Skin epidermis (tissue), 12 donors: ENCODE results near the gene PRR36.

Source experiments
- H3K27ac ChIP-seq, 21 experiments: fragments of 200-600 bp; sonication (generic) in 11 of 21; one replicate each; pipeline ENCODE4 v1.5.0; 2020; ENCODE audit warnings: mild to moderate bottlenecking in 3 of 21, inconsistent platforms in 2 of 21, moderate library complexity in 2 of 21
- H3K4me3 ChIP-seq, 7 experiments: fragments of 200-600 bp; sonication (generic) in 2 of 7; one replicate each; pipeline ENCODE4 v1.5.0; 2020; ENCODE audit warnings: inconsistent platforms in 2 of 7, mild to moderate bottlenecking in 2 of 7, moderate library complexity in 1 of 7

The PRR36 gene

DNA sequence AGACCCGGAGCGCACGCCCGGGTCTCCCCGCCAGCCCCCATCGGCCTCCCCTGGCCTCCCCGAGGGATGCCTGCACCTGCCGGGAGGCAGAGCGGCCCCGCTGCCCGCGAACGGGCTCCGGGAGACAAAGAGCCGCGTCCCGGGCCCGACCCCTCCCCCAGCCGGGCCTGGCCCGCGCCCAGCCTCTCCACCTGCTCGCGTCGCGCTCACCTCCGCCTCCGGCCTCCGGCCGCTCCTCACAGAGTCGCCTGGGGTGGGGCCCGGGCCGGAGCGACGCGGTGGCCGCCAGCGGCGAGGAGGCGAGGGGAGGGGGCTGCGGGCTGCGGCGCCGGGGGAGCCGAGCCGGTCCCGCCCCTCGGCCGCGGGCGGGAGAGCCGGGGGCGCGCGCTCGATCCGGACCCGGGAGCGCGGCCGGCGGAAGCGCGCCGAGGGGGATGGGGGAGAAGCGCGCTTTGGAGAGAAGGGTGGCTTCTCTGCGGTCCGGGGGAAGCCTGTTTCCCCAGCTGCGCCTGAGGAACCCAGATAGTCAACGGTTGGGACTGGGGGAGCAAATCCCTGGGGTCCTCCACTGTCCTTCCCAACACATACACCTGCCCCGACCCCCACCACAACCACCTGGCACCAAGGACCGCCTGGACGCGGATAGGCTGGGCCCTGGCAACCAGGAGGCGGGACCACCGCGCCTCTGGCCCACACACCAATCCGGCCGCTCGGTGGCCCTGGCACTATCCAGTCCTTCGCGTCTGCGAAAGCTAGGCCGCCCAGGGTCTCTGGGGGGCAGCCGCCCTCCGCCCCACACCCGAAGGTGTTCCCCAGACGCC is at the start of gene PRR36:
Gene PRR36, minus strand, starts transcription at position 315 of the 821 bp plus-strand sequence. CDS start 701 bp downstream, outside the sequence.
- H3K4me3 ChIP-seq, result peak within 1 kb of the TSS in 4 of 7 experiments; percentile 0 to 37 (median 20)

DNA sequence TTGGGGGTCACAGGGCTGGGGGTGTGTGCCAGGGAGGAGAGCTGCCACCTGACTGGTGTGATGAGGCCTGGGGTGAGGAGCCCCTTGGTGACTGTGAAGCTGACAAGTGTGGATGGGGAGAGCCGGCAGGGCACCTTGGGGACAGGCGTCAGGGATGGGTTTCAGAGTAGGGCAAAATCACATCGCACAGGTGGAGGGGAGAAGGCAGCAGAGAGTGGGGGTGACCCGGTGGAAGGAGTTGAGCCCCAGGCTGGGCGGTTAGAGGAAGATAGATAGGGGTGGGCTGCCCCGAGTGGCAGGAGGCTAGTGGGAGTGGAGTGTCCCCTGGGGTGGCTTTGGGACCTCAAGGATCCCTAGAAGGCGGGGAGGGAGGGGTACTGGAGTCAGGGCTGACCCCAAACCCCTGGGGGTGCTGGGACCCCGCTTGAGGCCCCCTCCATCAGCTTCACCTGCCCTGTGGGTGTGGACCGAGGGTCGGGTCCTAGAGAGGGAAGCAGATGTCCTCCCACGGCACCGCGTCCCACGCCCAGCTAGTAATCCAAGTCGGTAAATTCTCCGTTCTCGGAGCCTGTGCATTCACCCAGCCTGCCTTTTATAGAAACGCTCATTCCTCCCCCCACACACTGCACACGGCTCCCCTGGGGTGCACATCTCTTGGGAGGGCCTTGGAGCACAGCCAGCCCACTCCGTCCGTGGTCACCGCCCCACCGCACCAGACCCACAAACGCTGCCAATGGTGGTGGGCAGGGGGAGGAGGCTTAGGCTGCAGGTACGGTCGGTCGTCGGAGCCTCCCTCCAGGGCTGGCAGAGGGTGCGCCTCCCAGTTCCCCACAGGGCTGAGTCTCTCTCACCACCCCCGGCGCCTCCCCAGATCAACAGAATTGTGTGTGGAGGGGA is 49.4 kb upstream of the PRR36 start:
- no peak overlapping the region for H3K27ac ChIP-seq
- H3K4me3 ChIP-seq, result no peak overlapping the region

More for the DNA sequence above, at the start of gene PRR36:
- H3K27ac ChIP-seq, result no peak within 1 kb of the TSS

DNA sequence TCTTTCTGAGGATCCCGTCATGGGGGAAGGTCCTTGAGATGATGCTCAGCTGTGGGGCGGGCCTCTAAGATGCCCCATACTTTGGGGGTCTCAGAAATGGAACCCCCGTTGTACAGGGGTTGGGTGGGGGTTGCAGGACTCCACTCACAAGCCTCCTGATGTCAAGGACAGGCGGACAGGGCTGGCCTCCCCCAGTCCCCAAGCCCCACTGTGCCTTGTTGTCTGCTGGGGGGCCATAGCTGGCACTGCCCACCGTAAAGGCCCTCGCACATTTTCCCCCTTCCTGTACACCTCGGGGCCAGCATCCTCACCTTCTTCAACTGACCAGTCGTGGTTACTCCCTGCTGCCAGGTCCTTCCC is 48.6 kb upstream of the PRR36 start:
- Histone ChIP-seq H3K4me3 (no peak overlapping the region), H3K27ac (no peak overlapping the region)

DNA sequence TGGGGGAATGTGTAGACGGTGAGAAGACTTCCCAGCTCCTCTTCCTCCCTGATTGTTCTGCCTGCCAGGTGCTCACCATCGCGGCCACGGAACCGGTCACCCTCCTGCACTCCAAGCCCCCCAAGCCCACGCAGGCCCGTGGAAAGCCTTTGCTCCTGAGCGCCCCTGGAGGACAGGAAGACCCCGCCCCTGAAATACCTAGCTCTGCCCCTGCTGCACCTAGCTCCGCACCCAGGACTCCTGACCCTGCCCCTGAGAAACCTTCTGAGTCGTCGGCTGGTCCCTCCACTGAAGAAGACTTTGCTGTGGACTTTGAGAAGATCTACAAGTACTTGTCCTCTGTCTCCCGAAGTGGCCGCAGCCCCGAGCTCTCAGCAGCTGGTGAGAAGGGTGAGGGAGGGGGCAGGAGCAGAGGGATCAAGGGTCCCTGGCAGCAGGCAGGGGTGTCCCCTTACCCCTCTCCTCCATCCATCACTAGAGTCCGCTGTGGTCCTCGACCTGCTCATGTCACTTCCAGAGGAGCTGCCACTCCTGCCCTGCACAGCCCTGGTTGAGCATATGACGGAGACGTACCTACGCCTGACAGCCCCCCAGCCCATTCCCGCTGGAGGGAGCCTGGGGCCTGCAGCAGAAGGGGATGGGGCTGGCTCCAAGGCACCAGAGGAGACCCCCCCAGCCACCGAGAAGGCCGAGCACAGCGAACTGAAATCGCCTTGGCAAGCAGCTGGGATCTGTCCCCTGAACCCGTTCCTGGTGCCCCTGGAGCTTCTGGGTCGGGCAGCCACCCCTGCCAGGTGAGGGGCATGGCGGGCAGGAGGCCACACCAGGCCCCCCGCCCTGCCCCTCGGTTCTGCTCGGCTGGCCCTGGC is 48.0 kb upstream of the PRR36 start:
- peak overlapping the region in 7 of 21 experiments; percentile 66 to 88 (median 81) for H3K27ac ChIP-seq
- peak overlapping the region in 1 of 7 experiments; percentile 44 for H3K4me3 ChIP-seq

DNA sequence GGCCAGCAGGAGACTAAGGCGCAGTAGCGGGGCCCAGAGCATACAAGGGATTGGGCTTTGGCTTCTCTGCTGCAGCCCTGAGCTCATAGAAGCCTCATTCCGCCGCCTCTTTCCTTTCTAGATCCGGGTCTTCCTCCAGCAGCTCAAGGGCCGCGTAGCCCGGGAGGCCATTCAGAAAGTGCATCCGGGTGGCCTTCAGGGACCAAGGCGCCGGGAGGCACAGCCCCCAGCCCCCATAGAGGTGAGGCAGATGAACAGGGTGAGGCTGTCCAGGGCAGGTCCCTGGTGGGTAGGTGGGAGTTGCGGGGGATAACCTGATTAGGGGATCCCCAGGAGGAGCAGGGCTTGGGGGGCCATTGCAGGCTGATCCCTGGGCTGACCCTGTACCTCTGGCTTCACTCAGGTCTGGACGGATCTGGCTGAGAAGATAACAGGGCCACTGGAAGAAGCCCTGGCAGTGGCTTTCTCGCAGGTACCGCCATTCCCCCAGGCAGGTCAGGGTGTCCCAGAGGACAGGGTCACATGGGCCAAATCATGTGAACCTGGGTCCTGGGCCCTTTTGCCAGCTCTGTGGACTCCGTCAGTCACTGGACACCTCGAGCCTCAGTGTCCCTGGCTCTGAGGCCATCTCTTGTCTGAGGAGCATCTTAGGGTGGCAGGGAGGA is 47.2 kb upstream of the PRR36 start:
- H3K4me3 ChIP-seq, result peak overlapping the region; percentile 37 to 82 (median 62)
- H3K27ac ChIP-seq, result peak overlapping the region in 20 of 21 experiments; percentile 42 to 95 (median 80)

DNA sequence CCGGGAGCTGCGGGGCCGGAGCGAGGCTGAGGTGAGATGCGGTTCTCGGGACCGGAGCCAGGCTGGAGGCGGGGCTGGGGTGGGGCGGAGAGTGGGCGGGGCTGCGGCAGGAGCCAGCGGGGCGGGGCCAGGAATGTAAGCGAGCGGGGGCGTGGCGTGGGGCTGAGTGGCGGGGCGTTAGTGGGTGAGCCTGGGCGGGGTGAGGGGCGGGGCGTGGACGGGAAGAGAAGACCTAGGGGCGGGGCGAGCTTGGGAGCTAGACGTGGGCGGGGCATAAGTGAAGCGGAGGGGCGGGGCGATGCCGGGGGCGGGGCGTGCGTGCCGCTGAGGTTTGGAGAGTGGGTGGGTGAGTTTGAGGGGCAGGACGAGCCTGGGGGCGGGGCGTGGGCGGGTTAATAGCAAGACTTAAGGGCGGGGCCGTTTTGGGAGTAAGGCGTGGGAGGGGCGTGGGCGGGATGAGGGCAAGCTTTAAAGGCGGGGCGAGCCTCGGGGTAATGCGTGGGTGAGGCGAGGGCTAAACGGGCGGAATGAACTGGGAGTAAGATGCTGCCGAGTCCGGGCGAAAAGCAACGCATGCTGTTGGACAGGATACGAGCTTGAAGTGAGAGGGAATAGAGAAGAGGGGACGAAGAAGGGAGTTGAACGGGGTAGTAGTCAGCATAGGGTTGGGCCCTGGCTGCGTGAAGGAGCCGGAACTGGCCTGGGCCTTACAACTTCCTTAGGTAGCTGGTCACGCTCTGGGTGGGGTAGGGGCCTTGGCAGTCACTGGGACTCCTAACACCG is 46.5 kb upstream of the PRR36 start:
- Histone ChIP-seq H3K4me3 (peak overlapping the region; percentile 54 to 82 (median 72)), H3K27ac (peak overlapping the region in 20 of 21 experiments; percentile 71 to 95 (median 84))

DNA sequence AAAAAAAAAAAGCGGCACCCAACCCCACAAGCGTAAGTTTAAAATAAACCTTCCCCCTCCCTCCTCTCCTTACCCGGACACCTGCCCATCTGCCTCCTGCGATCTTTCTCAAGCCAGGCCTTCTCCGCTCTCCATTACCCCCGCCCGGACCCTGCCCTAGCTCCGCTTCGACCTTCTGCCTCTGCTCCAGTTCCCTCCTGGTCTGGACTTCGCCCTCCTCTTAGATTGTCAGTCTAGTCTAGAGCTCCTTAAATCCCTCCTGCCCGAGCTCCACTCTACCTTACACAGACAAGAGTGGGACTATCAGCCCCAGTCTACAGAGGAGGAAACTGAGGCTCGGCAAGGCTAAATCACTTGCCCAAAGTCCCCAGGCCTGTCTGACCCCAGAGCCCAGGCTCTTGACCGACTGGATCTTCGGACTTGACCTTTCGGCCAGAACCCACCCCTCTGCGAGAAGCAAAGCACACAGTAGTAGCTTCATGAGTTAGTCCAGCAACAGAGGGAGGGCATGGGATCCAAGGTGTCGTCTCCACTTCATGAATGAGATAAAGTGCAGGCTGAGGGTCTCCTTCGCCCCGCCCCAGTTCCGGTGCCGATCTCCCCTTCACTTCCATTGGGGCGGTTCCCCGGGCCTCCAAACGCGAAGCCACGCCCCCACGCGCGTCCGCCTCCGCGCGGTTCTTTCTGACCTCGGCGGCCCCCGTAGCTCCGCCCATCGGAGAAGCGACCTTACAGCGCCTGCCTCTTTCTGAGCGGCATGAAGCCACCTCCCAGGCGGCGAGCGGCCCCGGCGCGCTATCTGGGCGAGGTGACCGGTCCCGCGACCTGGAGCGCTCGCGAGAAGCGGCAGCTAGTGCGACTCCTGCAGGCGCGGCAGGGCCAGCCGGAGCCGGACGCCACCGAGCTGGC is 45.7 kb upstream of the PRR36 start, which contains the start of gene SNAPC2:
Gene SNAPC2, plus strand, starts transcription at position 729 of the 909 bp plus-strand sequence. Its CDS starts 29 bp downstream, at position 758.
- peak within 1 kb of the TSS; percentile 54 to 82 (median 72) for H3K4me3 ChIP-seq
- H3K27ac ChIP-seq, result peak within 1 kb of the TSS in 20 of 21 experiments; percentile 71 to 95 (median 84)

DNA sequence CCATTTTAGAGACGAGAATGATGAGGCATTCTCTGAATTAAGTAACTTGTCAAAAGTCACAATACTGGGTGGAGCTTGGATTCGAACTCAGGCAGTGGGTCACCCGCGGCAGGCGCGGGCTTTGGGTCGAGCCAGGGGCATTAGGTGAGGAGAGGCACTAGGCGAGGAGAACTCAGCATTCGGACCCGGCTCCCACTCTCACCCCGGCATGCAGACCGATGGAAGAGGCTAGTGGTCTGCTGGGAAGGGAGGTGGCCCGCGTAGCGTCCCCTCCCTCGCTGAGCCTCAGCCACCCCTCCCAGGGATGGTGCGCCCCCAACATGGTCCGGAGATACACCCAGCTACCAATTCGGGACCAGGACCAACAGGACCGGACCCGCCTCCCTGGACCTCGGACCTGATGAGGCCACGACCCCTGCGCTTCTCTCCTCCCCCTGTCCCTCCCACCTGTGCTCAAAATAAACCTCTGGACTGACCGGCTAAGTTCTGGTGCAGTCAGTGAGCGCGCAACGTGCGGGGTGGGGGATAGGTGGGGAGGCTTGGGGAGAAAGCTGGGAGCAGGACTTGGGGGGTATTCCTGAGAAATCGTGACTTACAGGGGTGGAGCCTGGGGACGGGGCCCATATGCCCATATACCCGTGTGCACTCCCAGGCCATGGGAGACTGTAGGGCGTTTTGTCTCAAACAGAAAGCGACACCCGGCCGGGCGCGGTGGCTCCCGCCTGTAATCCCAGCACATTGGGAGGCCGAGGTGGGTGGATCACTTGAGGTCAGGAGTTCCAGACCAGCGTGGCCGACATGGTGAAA is 44.6 kb upstream of the PRR36 start:
- H3K4me3 ChIP-seq, result peak overlapping the region in 1 of 7 experiments; percentile 54
- no peak overlapping the region for H3K27ac ChIP-seq

DNA sequence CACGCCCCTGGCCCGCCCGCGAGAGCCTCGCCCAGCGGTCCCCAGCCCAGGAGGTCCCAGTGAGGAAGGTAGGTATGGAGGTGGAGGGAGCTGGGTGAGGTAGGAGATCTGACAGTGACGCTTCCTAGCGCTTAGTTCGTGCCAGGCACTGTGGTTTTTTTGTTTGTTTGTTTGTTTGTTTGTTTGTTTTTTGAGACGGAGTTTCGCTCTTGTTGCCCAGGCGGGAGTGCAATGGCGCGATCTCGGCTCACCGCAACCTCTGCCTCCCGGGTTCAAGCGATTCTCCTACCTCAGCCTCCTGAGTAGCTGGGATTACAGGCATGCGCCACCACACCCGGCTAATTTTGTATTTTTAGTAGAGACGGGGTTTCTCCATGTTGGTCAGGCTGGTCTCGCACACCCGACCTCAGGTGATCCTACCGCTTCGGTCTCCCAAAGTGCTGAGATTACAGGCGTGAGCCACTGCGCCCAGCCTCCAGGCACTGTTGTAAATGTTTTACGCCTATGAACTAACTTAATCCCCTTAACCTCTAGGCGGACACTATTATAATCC is 43.9 kb upstream of the PRR36 start:
- peak overlapping the region in 5 of 7 experiments; percentile 4 to 41 (median 33) for H3K4me3 ChIP-seq
- H3K27ac ChIP-seq, result peak overlapping the region in 2 of 21 experiments; percentile 21 to 35

DNA sequence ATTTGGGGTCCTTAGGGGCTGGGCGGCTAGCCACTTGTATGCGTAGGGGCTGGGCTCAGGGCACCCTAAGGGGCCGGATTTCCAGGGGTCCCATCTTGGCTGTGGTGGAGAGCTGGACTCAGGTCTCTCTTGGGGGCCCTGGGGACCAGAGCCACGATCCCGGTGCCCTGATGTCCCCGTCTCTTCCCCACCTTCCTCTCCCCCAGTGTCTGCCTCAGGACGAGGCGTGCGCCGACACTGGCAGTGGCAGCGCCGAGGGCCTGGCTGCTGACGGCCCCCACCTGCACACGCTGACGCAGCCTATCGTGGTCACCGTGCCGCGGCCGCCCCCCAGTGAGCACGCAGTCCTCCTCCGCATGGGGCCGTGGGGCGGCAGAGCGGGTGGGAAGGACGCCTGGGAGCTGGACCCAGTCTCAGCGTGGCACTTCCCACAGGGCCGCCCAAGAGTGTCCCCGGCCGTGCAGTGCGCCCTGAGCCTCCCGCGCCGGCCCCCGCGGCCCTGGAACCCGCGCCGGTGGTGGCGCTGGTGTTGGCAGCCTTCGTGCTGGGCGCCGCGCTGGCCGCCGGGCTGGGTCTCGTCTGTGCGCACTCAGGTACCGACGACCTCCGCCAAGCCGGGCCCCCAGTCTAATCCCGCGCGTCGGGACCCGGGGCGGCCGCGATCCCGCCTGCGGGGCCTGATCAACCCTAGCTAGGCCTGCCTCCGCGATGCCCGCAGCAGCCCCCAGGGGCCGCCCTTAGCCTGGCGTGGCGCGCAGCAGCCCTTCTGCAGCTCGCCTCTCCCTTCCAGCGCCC is 43.3 kb upstream of the PRR36 start:
- Histone ChIP-seq H3K4me3 (peak overlapping the region; percentile 4 to 41 (median 24)), H3K27ac (peak overlapping the region in 4 of 21 experiments; percentile 9 to 35 (median 21))

DNA sequence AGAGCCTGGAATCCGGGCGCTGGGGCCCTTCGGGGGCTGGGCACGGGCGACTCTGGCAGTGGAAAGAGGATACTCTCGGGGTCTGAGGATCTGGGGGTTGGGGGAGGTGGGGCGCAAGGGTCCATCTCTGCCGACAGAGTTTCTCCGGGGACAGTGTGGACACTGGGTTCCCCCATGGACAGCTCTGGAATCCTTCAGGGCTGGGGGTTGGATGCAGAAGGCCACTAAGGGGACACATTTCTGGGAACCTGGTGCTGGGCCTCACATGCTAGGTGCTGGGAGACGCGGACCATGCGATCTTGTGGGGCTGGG is 42.7 kb upstream of the PRR36 start:
- peak overlapping the region in 3 of 21 experiments; percentile 9 to 42 (median 21) for H3K27ac ChIP-seq
- H3K4me3 ChIP-seq, result peak overlapping the region; percentile 24 to 41 (median 29)

DNA sequence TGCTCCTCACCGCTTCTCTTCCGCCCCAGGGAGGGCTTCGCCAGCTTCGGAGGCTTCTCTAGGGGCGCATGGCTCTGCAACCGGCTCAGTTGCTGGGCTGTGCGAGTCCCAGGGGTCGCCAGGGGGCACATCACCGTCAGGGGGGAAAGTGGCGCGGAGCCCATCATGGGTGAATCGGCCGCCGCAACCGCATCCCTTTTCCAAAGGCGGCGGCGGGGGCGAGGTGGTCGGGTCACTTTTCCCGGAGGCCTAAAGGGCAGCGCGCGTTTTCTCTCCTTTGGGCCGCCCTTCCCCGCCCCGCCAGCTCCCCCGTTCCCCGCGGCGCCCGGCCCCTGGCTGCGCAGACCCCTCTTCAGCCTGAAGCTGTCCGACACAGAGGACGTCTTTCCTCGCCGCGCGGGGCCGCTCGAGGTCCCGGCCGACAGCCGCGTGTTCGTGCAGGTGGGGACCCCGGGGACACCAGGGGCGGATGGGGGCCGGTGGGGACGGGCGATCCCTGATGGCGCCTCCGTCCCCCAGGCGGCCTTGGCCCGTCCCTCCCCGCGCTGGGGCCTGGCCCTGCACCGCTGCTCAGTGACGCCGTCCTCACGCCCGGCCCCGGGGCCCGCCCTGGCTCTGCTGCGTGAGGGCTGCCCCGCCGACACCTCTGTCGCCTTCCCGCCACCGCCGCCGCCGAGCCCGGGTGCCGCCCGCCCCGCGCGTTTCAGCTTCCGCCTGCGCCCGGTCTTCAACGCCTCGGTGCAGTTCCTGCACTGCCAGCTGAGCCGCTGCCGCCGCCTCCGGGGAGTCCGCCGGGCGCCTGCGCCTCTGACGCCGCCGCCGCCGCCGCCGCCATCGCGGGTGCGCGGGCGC is 42.1 kb upstream of the PRR36 start:
- peak overlapping the region in 2 of 21 experiments; percentile 21 to 42 for H3K27ac ChIP-seq
- peak overlapping the region; percentile 24 to 41 (median 29) for H3K4me3 ChIP-seq

DNA sequence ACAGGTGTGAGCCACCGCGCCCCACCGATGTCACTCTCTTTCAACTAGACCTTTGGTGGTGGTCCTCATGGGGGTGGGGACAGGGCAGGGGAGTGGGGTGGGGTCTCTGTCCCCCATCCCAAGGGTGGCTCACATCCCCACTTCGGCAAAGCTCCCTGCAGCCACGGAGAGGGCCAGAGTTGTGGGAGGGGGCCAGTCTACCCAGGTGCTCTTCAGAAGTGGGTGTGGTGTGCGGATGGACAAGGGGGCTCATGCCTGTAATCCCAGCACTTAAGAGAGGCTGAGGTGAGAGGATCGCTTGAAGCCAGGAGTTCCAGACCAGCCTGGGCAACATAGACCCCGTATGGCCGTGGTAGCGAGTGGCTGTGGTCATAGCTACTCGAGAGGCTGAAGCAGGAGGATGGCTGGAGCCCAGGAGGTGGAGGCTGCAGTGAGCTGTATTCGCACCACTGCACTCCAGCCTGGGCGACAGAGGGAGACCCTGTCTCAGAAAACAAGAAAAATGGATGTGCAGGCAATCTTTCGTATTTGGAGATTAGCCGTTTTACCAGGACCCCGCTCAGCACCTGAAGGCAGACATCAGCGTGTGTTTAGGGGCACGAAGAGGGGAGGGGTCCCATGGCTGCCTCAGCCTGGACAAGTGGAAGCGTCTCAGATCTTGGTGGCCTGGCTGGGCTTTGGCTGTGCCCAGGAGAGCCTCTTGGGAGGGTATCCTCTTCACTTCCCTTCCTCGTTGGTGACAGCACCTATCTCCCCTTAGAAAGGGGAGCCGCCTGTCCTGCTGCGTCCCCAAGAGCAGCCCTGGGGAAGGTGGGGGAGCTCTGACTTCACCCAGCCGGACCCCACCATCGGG is 41.3 kb upstream of the PRR36 start:
- H3K4me3 ChIP-seq, result peak overlapping the region in 1 of 7 experiments; percentile 35
- H3K27ac ChIP-seq, result no peak overlapping the region
